ENCODE results near the gene B3GAT3. TPM values are rescaled to one million over a fixed set of nuclear protein-coding genes. Genes with fewer than 3 reads are reported as not detected.

The B3GAT3 gene
- total and polyA plus RNA-seq, 12 donors: 6.8 to 41.2 (median 11.3) TPM

DNA sequence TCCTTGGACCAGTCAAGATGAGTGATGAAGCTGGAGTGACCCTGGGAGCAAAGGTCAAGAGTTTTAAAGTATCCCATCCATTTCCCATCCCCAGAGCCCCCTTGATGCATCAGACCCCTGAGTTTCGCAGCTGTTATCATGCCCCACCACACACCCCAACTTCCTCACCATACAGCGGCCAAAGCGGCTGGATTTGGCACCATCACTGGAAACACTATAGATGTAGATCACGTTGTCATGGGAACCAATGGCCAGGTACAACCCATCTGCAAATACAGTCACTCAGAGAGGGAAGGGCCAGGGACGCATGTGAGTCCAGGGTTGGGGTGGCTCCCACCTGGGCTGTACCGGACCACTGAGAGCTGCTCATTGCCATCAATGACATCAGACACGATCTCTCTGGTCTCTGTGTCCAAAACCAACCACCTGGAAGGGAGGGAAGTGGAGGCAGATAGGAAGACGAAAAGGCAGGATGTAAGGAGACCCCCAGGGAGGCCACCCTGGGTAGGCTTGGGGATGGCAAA is 17.9 kb downstream of the B3GAT3 start:
- no peak overlapping the region for H3K27ac ChIP-seq
- peaks cover 17 to 47% (median 34%) of the 10 kb centered on the region in 9 donors for H3K4me1 ChIP-seq
- H3K9me3 ChIP-seq: no peaks in the 10 kb centered on the region
- DNase-seq (no peak), ATAC-seq (no peak)
- 92 to 97% methylated on average over 8 of the region's 8 CpGs for WGBS, 2 donors
- H3K4me3 ChIP-seq: no peak overlapping the region
- TF ChIP-seq, protein P1, sequence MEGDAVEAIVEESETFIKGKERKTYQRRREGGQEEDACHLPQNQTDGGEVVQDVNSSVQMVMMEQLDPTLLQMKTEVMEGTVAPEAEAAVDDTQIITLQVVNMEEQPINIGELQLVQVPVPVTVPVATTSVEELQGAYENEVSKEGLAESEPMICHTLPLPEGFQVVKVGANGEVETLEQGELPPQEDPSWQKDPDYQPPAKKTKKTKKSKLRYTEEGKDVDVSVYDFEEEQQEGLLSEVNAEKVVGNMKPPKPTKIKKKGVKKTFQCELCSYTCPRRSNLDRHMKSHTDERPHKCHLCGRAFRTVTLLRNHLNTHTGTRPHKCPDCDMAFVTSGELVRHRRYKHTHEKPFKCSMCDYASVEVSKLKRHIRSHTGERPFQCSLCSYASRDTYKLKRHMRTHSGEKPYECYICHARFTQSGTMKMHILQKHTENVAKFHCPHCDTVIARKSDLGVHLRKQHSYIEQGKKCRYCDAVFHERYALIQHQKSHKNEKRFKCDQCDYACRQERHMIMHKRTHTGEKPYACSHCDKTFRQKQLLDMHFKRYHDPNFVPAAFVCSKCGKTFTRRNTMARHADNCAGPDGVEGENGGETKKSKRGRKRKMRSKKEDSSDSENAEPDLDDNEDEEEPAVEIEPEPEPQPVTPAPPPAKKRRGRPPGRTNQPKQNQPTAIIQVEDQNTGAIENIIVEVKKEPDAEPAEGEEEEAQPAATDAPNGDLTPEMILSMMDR (IDR thresholded peaks at IDR 0.05): no peak
- H3K27me3 ChIP-seq: no peaks in the 10 kb centered on the region
- intact Hi-C loops (cut with DNase I): loop anchor here in 2 of 10 donors (5.0 to 10.0 kb wide), 2 partner anchors 63 to 231 kb away; partner anchors contain the start of genes C11orf98 (in 1 of the 2), CSKMT (in 1 of the 2), STX5 (in 1 of the 2) and TEX54 (in 1 of the 2)
- peaks cover 0 to 58% (median 8%) of the 10 kb centered on the region in 9 donors for H3K36me3 ChIP-seq

DNA sequence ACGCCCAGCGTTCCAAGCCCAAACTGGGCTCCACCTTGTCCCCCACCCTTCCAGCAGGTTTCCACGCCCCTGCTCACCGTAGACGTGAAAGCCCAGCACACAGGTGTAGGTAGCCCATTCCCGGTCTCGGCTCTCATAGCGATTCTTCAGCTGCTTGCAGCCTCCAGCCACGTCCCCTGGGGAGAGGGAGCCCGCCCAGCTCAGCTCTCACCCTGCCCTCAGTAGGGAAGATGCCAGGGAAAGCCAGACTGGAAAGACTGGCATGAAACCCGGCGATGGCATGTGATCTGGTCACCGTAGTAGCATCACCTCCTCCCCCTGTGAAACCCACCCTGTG is 18.7 kb downstream of the B3GAT3 start:
- no peaks in the 10 kb centered on the region for H3K27me3 ChIP-seq
- DNase-seq: no peak
- intact Hi-C loops (cut with DNase I): loop anchor here in 2 of 10 donors (5.0 to 10.0 kb wide), 2 partner anchors 64 to 232 kb away; partner anchors contain the start of genes C11orf98 (in 1 of the 2), CSKMT (in 1 of the 2), STX5 (in 1 of the 2) and TEX54 (in 1 of the 2)
- no peak for ATAC-seq
- peaks cover 0 to 58% (median 9%) of the 10 kb centered on the region in 9 donors for H3K36me3 ChIP-seq
- WGBS, 2 donors: 55% methylated on average over 13 of the region's 13 CpGs
- peaks cover 17 to 49% (median 41%) of the 10 kb centered on the region in 9 donors for H3K4me1 ChIP-seq
- TF ChIP-seq, protein P1 (IDR thresholded peaks at IDR 0.05): no peak
- no peaks in the 10 kb centered on the region for H3K9me3 ChIP-seq
- peak overlapping the region in 9 of 10 donors; percentile 84 to 99 (median 97) for H3K27ac ChIP-seq
- peak overlapping the region in 8 of 10 donors; percentile 73 to 100 (median 95) for H3K4me3 ChIP-seq

DNA sequence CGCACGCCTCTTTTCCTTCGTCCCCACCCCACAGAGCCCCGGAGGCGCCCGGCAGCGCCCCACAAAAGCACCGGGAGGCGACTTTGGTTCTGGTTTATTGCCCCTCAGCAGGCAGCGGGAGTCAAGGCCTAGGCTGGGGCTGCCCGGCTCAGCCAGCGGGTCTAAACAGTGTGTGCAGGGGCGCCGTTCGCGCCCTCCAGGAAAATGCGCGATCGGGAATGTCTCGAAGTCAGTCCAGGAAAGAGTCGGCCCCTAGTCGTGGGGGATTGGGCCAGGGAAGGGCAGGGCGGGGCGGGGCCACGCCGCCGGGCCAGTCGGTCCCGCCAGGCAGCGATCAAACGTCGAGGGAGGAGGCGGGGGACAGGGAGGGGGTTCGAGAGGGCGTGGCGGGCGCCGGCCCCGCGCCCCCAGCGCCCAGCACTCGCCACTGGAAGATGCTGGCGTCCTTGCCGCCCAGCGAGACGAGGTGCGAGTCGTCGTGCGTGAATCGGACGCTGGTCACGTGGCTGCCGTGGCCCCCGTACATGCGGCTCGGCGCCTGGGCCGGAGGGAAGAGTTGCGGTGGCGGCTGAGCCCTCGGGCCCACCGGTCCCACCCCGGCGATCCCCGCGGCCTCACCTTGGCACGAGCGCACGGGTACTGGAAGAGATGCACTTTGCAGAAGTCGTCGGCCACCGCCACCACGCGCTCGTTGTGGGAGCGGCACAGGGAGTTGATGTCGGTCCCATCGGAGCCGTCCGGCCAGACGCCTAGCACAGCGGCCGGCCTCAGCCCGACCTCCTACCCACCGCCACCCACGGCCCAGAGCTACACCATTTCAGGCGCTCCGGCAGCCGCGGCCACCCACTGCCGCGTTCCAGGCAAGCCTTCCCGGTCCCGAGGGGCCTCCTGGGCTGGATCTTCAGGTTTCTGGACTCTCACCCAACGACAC is 19.4 kb downstream of the B3GAT3 start:
- intact Hi-C loops (cut with DNase I): loop anchor here in 2 of 10 donors (5.0 to 10.0 kb wide), 2 partner anchors 65 to 232 kb away; partner anchors contain the start of genes C11orf98 (in 1 of the 2), CSKMT (in 1 of the 2), STX5 (in 1 of the 2) and TEX54 (in 1 of the 2)
- TF ChIP-seq, protein P1 (IDR thresholded peaks at IDR 0.05): peak in 6 of 9 donors; percentile 7 to 51 (median 29)
- ATAC-seq: peak; percentile 22 to 77 (median 57)

More for the DNA sequence above, 19.4 kb downstream of the B3GAT3 start:
- peaks cover 0 to 60% (median 16%) of the 10 kb centered on the region in 9 donors for H3K36me3 ChIP-seq
- H3K4me3 ChIP-seq: peak overlapping the region; percentile 34 to 100 (median 95)
- peak overlapping the region; percentile 51 to 99 (median 97) for H3K27ac ChIP-seq
- H3K27me3 ChIP-seq: no peaks in the 10 kb centered on the region
- DNase-seq: peak; percentile 65 to 75
- H3K9me3 ChIP-seq: no peaks in the 10 kb centered on the region
- 5 to 10% methylated on average over 91 to 96 of the region's 96 CpGs for WGBS, 2 donors
- peaks cover 17 to 46% (median 43%) of the 10 kb centered on the region in 9 donors for H3K4me1 ChIP-seq
